GM10266 (cell line): ENCODE measurements around the gene CTSD.

Experiments used
- DNase-seq: peaks from one replicate; pipeline ENCODE4 v3.0.0; 2012; ENCODE audit errors: extremely low spot score
- CTCF ChIP-seq: IDR thresholded peaks from 2 replicates; pipeline ENCODE4 v1.5.1; 2012; ENCODE audit warnings: mild to moderate bottlenecking, low read depth; ENCODE audit not compliant: control insufficient read depth, insufficient read depth; ENCODE audit errors: missing control alignments

Gene CTSD

GRCh38 chr11:1776331-1776851 lies 12.7 kb upstream of the CTSD start:
- no peak for DNase-seq
- TF ChIP-seq CTCF = no peak

DNA sequence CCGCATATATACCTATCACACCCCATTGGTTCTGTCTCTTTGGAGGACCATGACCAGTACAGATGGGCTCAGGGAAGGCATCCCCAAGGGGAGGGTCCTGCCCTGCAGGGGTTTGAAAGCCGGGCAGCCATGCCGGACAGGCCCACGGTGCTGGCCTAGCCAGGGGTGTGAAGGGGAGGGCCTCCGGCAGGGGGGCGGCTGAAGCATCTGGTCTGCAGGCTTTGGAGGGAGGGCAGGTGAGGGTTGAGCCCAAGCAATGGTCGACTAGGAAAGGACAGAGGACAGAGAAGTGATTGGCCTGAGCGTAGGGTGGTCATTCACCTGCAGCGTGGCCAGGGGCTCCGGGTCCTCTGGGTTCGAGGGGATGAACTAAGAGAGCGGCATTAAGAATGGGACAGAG lies 11.2 kb upstream of the CTSD start:
- no peak for TF ChIP-seq CTCF
- no peak for DNase-seq

- DNase-seq = no peak
- no peak for TF ChIP-seq CTCF
Observed at GRCh38 chr11:1773994-1774550, 10.3 kb upstream of the CTSD start.

DNA sequence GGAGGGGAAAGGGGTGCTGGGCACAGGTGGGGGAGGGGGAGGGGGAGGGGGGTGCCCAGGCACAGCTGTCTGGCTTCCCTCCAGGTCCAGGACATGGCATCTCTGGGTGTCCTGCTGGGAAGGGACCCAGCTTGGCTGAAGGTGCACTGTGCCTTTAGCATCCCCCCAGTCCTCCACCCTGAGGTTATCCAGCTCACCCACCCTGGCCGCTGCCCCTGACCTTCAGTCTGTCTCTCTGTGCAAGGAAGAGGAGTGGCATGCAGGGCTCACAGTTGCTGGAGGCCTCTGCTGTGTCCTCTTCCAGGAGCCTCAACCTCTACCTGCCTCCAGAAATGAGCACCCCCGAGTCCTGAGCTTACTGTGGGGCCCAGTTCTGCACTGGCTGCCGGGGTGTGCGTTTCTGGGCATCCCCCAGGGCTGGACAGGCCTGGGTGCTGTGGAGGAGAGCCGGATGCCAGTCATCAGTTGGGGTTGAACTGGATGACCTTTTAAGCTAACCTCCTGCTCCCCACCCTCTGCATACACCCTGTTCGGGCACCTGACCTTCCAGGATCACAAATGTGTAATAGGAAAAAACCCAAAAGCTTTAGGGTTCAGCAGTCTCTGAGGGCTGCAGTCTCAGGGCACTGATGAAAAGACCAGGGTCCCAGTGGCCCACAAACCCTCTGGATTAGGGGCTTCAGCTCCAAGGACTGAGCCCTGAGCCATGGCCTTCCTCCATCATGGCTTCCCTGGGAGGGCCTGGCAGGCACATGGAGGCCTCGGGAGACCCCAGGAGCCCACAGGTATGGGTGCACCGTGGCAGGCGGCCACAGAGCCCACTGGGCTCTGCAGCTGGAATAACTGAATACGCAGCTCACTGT lies 9.6 kb upstream of the CTSD start:
- no peak for TF ChIP-seq CTCF
- DNase-seq = no peak

DNA sequence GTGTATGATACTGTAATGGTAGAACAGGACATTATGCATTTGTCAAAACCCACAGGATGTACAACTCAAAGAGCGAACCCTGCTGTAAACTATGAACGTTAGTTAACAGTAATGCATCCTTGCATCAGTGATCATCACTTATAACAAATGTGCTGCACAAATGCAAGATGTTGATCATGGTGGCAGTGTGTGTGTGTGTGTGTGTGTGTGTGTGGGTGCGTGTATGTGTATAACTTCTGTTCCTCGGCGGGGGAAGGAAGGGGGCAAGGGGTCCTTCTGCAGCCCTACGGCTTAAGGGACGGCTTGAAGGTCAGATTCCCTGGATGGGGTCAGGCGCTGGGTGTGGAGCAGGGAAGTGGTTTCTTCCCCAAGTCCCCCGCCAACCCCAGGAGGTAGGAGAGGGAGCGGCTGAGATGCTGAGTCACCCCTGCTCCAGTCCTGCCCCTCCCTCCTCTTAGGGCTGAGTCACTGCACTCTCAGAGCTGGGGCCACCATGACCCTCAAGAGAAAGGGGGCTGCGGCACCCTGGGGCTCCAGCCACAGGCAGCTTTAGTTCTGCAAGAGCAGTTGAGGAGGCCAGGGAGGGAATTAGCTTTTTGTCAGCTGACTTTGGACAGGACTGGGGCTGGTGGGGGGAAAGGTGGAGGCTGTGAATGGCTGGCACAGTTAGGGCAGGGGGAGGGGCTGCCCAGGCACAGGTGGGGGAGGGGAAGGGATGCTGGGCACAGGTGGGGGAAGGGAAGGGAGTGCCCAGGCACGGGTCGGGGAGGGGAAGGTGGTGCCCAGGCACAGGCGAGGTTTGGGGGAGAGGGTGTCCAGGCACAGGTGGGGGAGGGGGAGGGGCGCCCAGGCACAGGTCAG lies 8.8 kb upstream of the CTSD start:
- TF ChIP-seq CTCF = no peak
- peak; percentile 51 for DNase-seq

- DNase-seq = no peak
- no peak for TF ChIP-seq CTCF
Observed at GRCh38 chr11:1771700-1772099, 8.0 kb upstream of the CTSD start.
